Right lobe of liver (tissue), 6 donors: Measurements from ENCODE around the gene FRG2. TPM values are rescaled to one million over a fixed set of nuclear protein-coding genes. Genes with fewer than 3 reads are reported as not detected.

Experiments used
- ATAC-seq, 4 donors: fragments of 200-7000 bp; cut with Tn5 transposase; one replicate each; pipeline ENCODE4 v1.9.1; 2020; ENCODE audit warnings: mild to moderate bottlenecking in 4 of 4, moderate library complexity in 4 of 4
- DNase-seq, 3 donors: peaks; one replicate each; pipeline ENCODE4 v3.0.0-alpha.2; 2020
- H3K27ac ChIP-seq, 3 donors: fragments of 200-600 bp; one replicate each; pipeline ENCODE4 v1.8.0; 2022
- H3K27me3 ChIP-seq, 2 donors: fragments of 200-600 bp; one replicate each; pipeline ENCODE4 v1.8.0; 2022
- H3K36me3 ChIP-seq, 4 donors: fragments of 200-600 bp; sonication (generic) in 1 of 4; one replicate each; pipeline versions ENCODE4 v1.5.1 to v1.8.0; 2017 to 2022; ENCODE audit warnings: control low read depth in 1 of 4
- H3K4me1 ChIP-seq, 4 donors: fragments of 200-600 bp; sonication (generic) in 1 of 4; one replicate each; pipeline versions ENCODE4 v1.5.1 to v1.8.0; 2017 to 2022; ENCODE audit warnings: control low read depth in 1 of 4
- H3K4me3 ChIP-seq, 3 donors: fragments of 200-600 bp; one replicate each; pipeline ENCODE4 v1.8.0; 2022
- H3K9me3 ChIP-seq, 4 donors: fragments of 200-600 bp; sonication (generic) in 1 of 4; one replicate each; pipeline versions ENCODE4 v1.5.1 to v1.8.0; 2017 to 2022; ENCODE audit warnings: control low read depth in 1 of 4
- POLR2A ChIP-seq: fragments of 450-650 bp; IDR thresholded peaks from one replicate; pipeline ENCODE4 v1.6.1; 2017; ENCODE audit warnings: antibody characterized with exemption, mild to moderate bottlenecking
- WGBS: methylation state at CpG from one replicate; pipeline ENCODE4 v1.1.6; 2018; ENCODE audit warnings: low coverage, low lambda C conversion rate; ENCODE audit not compliant: insufficient coverage; ENCODE audit errors: missing lambda C conversion rate; 5-methylcytosine and 5-hydroxymethylcytosine counted together
- intact Hi-C, 2 donors: fragments of 100-400 bp; cut with DNase I; formaldehyde crosslinking; loops; one replicate each; pipeline versions ENCODE4 v1.11.2 to v1.14.1; 2022
- small RNA-seq, 2 experiments: library from RNA; depleted of rRNA; stranded (forward); fragments of <200 nt; gene quantifications; one replicate each; pipeline ENCODE3, GENCODE V24; 2016
- total RNA-seq, 6 experiments: library from RNA; depleted of rRNA in 2 of 6; stranded (reverse); fragments of >200 nt in 2 of 6; fragmentation: NEBNext Ultra II Directional in 3 of 6; extraction: Animal tissue kit (Norgen Biotek cat#: 25700) in 3 of 6; gene quantifications; one replicate each; pipeline versions ENCODE4 v1.1.0 to v1.2.4, GENCODE V29; 2016 to 2023
- TF ChIP-seq, protein P1 (sequence below), 4 donors: fragments of 200-600 bp in 3 of 4; fragments of 450-650 bp in 1 of 4; IDR thresholded peaks; one replicate each; pipeline versions ENCODE4 v1.5.1 to v1.8.0; 2016 to 2022; ENCODE audit warnings: antibody characterized with exemption in 4 of 4, mild to moderate bottlenecking in 2 of 4
- donor health status: DM: no; HTN: yes; CAD: no.
- donor health status: DM: no; HTN: no; CAD: no.
- donor health status: DM: no; HTN: no; CAD: no.
- donor health status: DM: no; HTN: yes; CAD: no.
- donor health status: DM: no; HTN: yes; CAD: no.

Gene FRG2
- total RNA-seq, 6 experiments from 2014 or later: not detected

DNA sequence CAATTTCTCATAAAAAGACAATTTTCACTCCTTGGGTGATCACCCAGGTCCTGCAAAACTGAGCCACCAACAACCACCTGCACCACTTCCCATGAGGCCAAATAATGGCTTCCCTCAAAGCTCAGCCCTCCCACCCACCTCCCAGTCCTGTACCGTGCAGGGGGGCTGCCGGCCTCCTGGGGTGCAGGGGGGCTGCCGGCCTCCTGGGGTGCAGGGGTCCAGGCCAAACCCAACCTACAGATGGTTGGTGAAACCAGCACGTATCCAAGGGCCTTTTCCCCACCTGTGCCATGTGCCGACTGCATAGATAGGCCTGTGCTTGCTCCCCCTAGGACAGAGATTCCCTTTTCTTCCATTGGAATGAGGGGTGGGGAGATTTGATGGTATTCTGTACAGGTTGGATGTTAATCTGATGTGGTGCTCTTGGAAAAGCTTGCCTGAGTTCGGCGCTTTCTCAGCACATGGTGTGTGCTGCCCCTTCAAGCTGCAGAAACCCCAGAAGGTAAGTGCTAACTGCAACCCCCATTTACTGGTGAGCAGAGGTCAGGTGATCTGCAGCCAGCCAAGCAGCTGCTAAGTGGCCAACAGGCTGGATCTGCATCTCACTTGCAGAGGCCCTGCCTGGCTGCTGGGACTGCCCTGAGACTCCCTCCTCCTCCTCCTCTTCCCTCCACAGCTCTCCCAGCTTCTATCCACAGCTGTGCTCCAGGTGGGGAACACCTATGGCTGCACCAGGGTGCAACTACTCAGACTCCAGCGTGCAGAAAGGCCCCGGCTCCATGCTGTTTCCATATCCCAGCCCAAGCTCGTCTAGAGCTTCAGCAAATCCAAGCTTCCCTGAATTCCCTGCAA is 47.6 kb downstream of the FRG2 start:
- Histone ChIP-seq H3K4me1 (no peaks in the 10 kb centered on the region), H3K27me3 (no peaks in the 10 kb centered on the region), H3K4me3 (no peak overlapping the region), H3K36me3 (no peaks in the 10 kb centered on the region), H3K9me3 (no peaks in the 10 kb centered on the region), H3K27ac (no peak overlapping the region)
- DNase-seq: no peak
- intact Hi-C loops: no loop called here
- no peak for TF ChIP-seq POLR2A
- TF ChIP-seq, protein P1, sequence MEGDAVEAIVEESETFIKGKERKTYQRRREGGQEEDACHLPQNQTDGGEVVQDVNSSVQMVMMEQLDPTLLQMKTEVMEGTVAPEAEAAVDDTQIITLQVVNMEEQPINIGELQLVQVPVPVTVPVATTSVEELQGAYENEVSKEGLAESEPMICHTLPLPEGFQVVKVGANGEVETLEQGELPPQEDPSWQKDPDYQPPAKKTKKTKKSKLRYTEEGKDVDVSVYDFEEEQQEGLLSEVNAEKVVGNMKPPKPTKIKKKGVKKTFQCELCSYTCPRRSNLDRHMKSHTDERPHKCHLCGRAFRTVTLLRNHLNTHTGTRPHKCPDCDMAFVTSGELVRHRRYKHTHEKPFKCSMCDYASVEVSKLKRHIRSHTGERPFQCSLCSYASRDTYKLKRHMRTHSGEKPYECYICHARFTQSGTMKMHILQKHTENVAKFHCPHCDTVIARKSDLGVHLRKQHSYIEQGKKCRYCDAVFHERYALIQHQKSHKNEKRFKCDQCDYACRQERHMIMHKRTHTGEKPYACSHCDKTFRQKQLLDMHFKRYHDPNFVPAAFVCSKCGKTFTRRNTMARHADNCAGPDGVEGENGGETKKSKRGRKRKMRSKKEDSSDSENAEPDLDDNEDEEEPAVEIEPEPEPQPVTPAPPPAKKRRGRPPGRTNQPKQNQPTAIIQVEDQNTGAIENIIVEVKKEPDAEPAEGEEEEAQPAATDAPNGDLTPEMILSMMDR (IDR thresholded peaks at IDR 0.05): no peak
- ATAC-seq: peak in 1 of 4 donors; percentile 49
- 45% methylated on average over 9 of the region's 10 CpGs for WGBS

Small RNAs within 50 kb of the gene (small RNA-seq; reads per million reads assigned to genes)
- gene RNA5SP174 (1.4 to 2.3 reads per million in 2 experiments), gene RNA5SP175 (4.4 to 15.3 reads per million in 2 experiments)

Other genes with a start within 250 kb of the FRG2 start
- 10 to 100 TPM; 14.2 to 23.7 (median 18.0) TPM for gene FRG1, start 86.4 kb downstream of the FRG2 start, total RNA-seq
- gene DBET, start 37.2 kb upstream of the FRG2 start, total RNA-seq: not detected
- not detected for gene DUX4, start 146.5 kb upstream of the FRG2 start, total RNA-seq